NCI-H187 (cell line): ENCODE results near the gene RGS9.
"Not testable (repeated sequence)": the region's sequence is repeated elsewhere in the genome, so short reads cannot be mapped to it uniquely, and the experiment has no call there.

Source experiments
- DNase-seq, 2 experiments: peaks; one replicate each; lab custom pipeline; 2025; lab: John Stamatoyannopoulos, UW

The RGS9 gene

DNA sequence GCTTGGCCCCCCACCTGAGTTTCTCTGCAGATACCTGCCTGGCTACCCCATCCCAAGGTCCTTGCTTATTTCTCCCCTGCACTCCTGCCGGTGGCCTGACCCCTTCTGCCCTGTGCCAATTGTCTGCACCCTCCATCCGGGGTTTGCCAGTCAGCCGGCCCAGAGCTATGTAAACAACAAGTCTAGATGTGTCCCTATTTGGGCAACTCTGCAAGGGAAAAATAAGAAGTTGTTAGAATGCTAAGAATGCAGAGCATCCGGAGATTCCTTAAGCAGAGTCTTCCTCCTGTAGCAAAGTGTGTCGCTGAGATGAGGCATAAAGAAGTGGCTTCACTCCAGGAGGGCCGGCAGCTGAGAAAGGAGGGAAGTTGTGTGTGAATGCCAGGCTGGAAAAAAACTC, 46.6 kb downstream of the RGS9 start:
- no peak for DNase-seq

GRCh38 chr17:65184235-65184959, 47.2 kb downstream of the RGS9 start:
- DNase-seq = no peak

GRCh38 chr17:65185062-65185461, 47.9 kb downstream of the RGS9 start:
- DNase-seq = no peak

- no peak for DNase-seq
Observed at GRCh38 chr17:65185668-65186382, 48.7 kb downstream of the RGS9 start.

DNA sequence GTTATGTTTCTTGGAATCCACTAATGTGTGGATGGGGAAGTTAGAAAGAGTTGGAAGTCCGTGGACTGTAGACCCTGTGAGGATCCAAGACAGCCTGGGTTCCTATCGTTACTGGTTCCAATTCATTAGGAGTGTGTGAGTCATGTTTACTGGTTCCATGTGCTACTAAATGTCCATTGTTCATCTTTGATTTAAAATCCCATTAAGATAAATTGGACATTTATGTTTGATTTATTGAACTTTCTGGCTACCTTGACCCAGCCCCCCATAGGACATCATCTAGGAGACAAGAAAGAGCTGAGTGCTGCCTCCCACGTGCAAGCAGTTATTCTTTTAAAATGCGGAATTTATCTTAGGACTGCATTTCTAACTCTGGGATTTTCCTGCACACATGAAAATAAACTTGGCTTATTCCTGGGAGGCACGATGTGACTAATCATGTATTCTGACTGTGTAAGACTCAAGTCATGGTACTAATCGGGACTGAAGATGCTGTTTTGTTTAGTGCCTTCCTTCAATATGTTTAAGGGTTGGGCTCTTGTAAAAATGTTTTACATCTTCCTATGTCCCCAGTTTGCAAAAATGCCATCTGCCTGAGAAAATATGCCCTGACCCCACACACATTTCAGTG, 53.4 kb downstream of the RGS9 start:
- DNase-seq = no peak

- no peak for DNase-seq
Observed at GRCh38 chr17:65191811-65192740, 54.9 kb downstream of the RGS9 start.

DNA sequence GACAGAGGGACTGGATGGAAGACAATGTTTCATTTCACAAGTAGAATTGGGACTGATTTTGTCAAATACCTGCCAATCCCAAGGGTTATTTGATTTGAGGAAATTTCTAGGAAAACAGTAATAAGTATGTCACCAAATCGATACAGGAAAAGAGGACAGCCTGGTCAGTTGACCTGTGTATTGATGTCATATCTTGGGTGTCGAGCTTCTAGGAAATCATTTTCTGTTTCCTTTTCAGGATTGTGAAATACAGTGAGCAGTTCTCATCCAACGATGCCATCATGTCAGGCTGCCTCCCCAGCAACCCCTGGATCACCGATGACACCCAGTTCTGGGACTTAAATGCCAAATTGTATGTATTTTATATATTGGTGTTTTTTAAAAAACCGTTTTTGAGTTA, 56.1 kb downstream of the RGS9 start:
- DNase-seq = no peak

- no peak for DNase-seq
Observed at GRCh38 chr17:65193716-65194293, 56.6 kb downstream of the RGS9 start.

DNA sequence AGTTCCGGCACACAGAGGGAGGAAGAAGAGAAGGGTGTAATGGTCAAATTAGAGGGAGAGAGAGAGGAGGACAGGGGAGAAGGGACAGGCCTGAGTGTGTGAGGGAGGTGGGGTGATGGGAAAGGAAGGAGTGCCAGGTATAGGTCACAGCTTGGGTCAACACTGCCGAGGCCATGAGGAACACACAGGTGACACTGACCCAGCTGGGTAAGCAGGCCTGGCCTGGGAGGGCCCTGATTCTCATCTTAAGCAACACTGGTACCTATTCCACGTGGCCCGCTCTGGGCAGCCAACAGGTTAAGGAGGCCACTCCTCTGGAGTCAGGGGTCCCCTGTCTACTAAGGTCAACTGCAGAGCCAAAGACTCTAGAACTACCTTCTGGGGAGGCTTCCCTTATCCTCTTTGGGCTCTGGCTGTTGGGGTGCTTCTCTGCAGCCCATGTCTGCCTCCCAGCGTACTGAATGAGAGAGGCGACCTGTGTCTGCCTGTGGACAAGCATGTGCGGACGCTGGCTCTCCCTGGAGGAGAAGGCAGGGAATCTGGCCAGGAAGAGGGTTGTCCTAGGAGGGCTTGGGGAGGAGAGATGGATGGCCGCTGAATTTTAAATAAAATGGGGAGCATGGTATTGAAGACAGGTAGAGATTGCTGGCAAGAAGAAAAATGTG, 57.6 kb downstream of the RGS9 start:
- DNase-seq = no peak

DNA sequence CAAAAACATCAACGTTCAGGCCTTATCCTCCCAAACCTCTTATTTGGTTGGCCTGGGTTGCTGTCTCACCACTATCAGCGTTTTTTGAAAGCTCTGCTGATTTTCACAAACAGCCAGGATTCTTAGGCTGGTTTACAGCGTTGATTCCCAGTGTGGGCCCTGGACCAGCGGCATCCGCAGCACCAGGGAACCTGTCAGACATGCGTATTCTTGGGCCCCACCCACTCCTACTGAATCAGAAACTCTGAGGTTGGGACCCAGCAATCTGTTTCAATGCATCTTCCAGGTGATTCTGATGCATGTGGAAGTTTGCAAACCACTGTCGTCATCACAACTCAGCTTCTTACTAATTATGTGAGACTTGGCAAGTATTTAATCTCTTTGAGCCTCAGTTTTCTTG, 58.5 kb downstream of the RGS9 start:
- no peak for DNase-seq

- no peak for DNase-seq
Observed at GRCh38 chr17:65196617-65197016, 59.4 kb downstream of the RGS9 start.

DNA sequence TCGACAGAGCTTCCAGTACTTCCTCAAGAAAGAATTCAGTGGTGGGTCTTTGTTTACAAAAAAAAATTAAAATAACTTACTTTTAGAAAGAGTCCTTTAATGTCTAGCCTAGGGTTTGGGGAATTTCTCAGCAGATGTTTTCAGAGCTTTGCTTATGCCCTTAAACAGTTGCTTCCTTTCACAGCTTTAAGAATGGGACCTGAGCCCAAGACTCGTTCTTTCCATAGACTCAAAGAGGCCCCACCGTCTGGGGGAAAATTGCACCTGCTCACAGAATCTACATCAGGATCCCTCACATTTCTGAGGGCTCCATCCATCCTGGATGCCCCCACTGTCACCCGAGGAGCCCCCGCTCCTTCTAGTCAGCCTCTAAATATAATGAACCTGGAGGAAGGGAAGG, 60.0 kb downstream of the RGS9 start:
- DNase-seq = no peak

- no peak for DNase-seq
Observed at GRCh38 chr17:65198653-65199382, 61.6 kb downstream of the RGS9 start.

- no peak for DNase-seq
Observed at GRCh38 chr17:65201331-65201730, 64.2 kb downstream of the RGS9 start.

DNA sequence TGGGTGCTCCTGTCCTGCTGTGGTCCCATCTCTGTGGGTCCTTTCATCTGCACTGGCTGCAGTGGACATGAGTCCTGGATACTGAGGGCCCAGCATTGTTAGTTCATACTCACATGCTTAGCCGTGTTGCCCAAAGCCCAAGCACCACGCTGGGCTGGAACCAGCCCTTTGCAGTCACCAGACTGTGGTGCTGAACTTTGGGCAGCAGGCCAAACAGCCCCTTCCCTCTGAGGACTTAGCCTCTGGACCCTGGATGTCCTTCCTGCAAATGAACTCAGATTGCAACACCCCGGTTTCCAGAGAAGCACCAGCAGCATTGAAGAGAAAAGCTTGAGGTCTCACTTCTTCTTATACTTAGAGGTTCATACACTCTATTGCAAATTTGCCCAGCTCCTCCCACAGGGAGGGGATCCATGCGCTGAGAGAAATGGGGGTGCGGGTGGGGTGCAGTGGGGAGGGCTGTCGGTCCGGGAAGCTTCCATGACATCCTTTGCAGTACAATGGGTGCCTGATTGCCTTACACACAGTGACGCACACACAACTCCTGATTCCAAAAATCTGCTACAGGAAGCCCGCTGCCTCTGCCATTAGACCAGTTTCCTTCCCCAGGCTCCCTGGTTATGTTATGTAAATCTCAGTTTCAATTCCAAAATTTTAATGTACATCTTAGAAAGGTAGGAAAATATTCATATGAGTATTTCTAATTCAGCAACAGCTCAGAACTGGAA, 65.8 kb downstream of the RGS9 start:
- no peak for DNase-seq

DNA sequence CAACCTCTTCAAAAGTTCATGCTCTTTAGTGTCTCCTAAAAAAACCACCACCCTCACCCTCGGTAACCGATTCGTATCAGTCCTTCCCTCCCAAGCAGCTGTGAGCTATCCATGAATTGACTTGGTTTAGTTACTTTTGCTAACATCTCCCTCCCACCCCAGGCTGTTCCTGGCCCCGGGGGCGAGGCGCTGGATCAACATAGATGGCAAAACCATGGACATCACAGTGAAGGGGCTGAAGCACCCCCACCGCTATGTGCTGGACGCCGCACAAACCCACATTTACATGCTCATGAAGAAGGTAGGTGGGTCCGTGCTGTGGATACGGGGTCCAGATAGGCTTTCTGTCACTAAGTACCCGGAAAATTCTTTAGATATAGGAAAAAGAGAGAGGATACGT, 66.8 kb downstream of the RGS9 start:
- DNase-seq = no peak

DNA sequence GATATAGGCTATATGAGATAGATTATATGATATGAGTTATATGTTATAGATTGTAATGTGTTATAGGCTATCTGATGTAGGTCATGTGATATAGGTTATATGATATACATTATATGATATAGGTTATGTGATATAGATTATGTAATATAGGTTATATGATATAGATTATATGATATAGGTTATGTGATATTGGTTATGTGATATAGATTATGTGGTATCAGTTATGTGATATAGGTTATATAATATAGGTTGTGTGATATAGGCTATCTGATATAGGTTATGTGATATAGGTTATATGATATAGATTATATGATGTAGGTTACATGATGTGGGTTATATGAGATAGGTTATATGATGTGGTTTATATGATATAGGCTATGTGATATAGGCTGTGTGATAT, 68.5 kb downstream of the RGS9 start:
- DNase-seq = no peak

GRCh38 chr17:65207448-65207847, 70.3 kb downstream of the RGS9 start:
- not testable (repeated sequence) for DNase-seq

DNA sequence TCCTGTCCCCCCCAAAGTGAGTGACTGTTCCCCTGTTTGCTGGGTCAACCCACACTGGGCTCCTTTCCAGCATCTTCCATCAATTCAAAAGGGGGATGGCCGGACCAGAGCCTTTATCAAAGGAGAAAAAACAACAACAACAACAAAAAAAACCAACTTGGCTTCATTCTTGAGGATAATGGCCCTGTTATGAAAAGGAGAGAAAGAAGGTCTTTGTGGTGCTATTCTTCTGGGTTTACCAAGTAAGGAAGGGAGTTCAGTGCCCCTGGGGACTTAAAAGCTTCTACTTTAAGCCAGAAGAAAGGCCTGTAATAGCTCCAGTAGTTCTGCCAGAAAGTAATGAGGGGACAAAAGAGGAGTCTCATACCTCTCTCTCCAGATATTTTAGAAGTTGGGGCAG, 71.5 kb downstream of the RGS9 start:
- no peak for DNase-seq

DNA sequence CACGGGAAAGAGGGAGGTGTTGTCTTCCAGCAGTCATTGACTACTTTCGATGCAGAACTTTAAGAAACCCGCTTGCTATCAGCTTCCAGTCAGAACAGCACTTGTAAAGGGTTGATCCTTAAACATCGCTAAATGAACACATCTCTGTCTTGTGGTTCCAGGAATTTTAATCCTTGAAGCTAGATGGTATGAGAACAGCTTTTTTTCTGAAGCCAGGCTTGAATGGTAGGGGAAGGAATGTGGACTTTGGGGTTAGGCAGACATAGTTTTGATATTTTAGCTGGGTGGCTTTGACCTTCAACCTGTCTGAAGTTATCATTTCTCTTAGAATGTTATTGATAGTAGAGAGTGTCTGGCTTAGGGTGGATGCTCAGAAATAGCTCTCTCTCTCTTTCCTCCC, 81.1 kb downstream of the RGS9 start:
- DNase-seq = no peak
